H1 (cell line): ENCODE results near the gene NXPH4. TPM values are rescaled to one million over a fixed set of nuclear protein-coding genes. Genes with fewer than 3 reads are reported as not detected.

Experiments
- CHD7 ChIP-seq: fragments of 300-600 bp; sonication (generic); IDR thresholded peaks from 2 replicates; pipeline ENCODE4 v1.7.1; 2012; ENCODE audit warnings: low read length, moderate library complexity, mild to moderate bottlenecking, inconsistent platforms; ENCODE audit not compliant: insufficient replicate concordance
- polyA plus RNA-seq, 7 experiments: library from polyadenylated mRNA; depleted of rRNA in 3 of 7; stranded (reverse) in 5 of 7; unstranded in 2 of 7; fragments of >200 nt in 5 of 7; fragments of 200-250 nt in 2 of 7; gene quantifications; 1 replicate in 5 of 7; 2 replicates in 1 of 7; 4 replicates in 1 of 7; pipeline versions ENCODE4 v1.2.1 to v1.2.3, GENCODE V29; 2011 to 2013; ENCODE audit warnings: missing spikeins in 2 of 7, mixed read lengths in 2 of 7
- total RNA-seq: library from RNA; stranded (reverse); fragmentation: NEBNext Ultra II Directional; extraction: Animal tissue kit (Norgen Biotek cat#: 25700); gene quantifications from 2 replicates; pipeline ENCODE4 v1.2.1, GENCODE V29; 2021

Gene NXPH4
- total and polyA plus RNA-seq, 2 of the 8 experiments (the other 6 are each of a cell fraction or from before 2014, with no cell fraction given) = 0.92 to 1.7 TPM

DNA sequence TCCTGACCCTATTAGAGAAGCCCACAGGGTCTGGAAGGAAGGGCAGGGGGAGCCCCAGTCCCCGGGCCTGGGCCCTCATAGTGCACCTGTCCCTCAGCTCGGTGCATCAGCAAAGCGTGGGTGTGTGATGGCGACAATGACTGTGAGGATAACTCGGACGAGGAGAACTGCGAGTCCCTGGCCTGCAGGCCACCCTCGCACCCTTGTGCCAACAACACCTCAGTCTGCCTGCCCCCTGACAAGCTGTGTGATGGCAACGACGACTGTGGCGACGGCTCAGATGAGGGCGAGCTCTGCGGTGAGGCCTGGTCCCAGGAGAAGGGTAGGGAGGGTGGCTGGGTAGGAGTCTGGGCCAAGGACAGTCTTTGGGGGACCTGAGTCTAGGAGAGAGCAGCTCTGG lies 42.9 kb upstream of the NXPH4 start (continued):
- no peak for TF ChIP-seq CHD7
- TF ChIP-seq, all 59 proteins: peak for 0
